ENCODE measurements around the gene GOLGA6C.
"Not testable (repeated sequence)": the region's sequence is repeated elsewhere in the genome, so short reads cannot be mapped to it uniquely, and the experiment has no call there.

The GOLGA6C gene

GRCh38 chr15:75213768-75214221 lies 44.3 kb upstream of the GOLGA6C start:
- TF ChIP-seq CTCF (IDR thresholded peaks at IDR 0.05; ENCODE audit: low read length, missing control alignments) = no peak
- H3K4me3 ChIP-seq (replicated peaks; ENCODE audit: low read depth, low read length) = no peak overlapping the region

GRCh38 chr15:75214293-75215096 lies 43.6 kb upstream of the GOLGA6C start:
- no peak for TF ChIP-seq CTCF (IDR thresholded peaks at IDR 0.05; ENCODE audit: low read length, missing control alignments)
- no peak overlapping the region for H3K4me3 ChIP-seq (replicated peaks; ENCODE audit: low read depth, low read length)
- DNase-seq (ENCODE audit: low read depth) = no peak

More at GRCh38 chr15:75213768-75214221, 44.3 kb upstream of the GOLGA6C start:
- no peak for DNase-seq (ENCODE audit: low read depth)

- DNase-seq (ENCODE audit: low read depth) = no peak
- H3K4me3 ChIP-seq (replicated peaks; ENCODE audit: low read depth, low read length) = no peak overlapping the region
- no peak for TF ChIP-seq CTCF (IDR thresholded peaks at IDR 0.05; ENCODE audit: low read length, missing control alignments)
Observed at GRCh38 chr15:75215107-75216004, 42.8 kb upstream of the GOLGA6C start.

- no peak overlapping the region for H3K4me3 ChIP-seq (replicated peaks; ENCODE audit: low read depth, low read length)
- no peak for DNase-seq (ENCODE audit: low read depth)
- no peak for TF ChIP-seq CTCF (IDR thresholded peaks at IDR 0.05; ENCODE audit: low read length, missing control alignments)
Observed at GRCh38 chr15:75217012-75217411, 41.1 kb upstream of the GOLGA6C start.

GRCh38 chr15:75217574-75217973 lies 40.6 kb upstream of the GOLGA6C start:
- DNase-seq (ENCODE audit: low read depth); H3K4me3 ChIP-seq (replicated peaks; ENCODE audit: low read depth, low read length): not testable (repeated sequence)

GRCh38 chr15:75219507-75219929 lies 38.6 kb upstream of the GOLGA6C start:
- not testable (repeated sequence) for DNase-seq (ENCODE audit: low read depth); H3K4me3 ChIP-seq (replicated peaks; ENCODE audit: low read depth, low read length)

- no peak for DNase-seq (ENCODE audit: low read depth)
- no peak overlapping the region for H3K4me3 ChIP-seq (replicated peaks; ENCODE audit: low read depth, low read length)
- TF ChIP-seq CTCF (IDR thresholded peaks at IDR 0.05; ENCODE audit: low read length, missing control alignments) = no peak
Observed at GRCh38 chr15:75223688-75224087, 34.4 kb upstream of the GOLGA6C start.

Data from fibroblast of pulmonary artery (primary cell).